Right lobe of liver (tissue), 4 donors: ENCODE measurements around the gene ENDOV.

Source experiments
- CTCF ChIP-seq, 4 donors: fragments of 200-600 bp in 3 of 4; fragments of 450-650 bp in 1 of 4; IDR thresholded peaks; one replicate each; pipeline versions ENCODE4 v1.5.1 to v1.8.0; 2016 to 2022; ENCODE audit warnings: antibody characterized with exemption in 4 of 4, mild to moderate bottlenecking in 2 of 4
- POLR2A ChIP-seq: fragments of 450-650 bp; IDR thresholded peaks from one replicate; pipeline ENCODE4 v1.6.1; 2017; ENCODE audit warnings: antibody characterized with exemption, mild to moderate bottlenecking
- donor health status: DM: no; HTN: no; CAD: no.
- donor health status: DM: no; HTN: no; CAD: no.
- donor health status: DM: no; HTN: yes; CAD: no.

GRCh38 chr17:80371196-80371595 is 43.8 kb upstream of the ENDOV start:
- no peak for TF ChIP-seq CTCF (IDR thresholded peaks at IDR 0.05)
- TF ChIP-seq POLR2A, result no peak
